GM12801 (cell line): ENCODE data around the gene LILRA1.
"Not testable (repeated sequence)": the region's sequence is repeated elsewhere in the genome, so short reads cannot be mapped to it uniquely, and the experiment has no call there.

Source experiments
- TF ChIP-seq, protein P1 (sequence below): IDR thresholded peaks from one replicate; pipeline ENCODE4 v1.5.1; 2011; ENCODE audit warnings: control low read depth; ENCODE audit not compliant: insufficient read length; ENCODE audit errors: extremely low read depth

The LILRA1 gene

DNA sequence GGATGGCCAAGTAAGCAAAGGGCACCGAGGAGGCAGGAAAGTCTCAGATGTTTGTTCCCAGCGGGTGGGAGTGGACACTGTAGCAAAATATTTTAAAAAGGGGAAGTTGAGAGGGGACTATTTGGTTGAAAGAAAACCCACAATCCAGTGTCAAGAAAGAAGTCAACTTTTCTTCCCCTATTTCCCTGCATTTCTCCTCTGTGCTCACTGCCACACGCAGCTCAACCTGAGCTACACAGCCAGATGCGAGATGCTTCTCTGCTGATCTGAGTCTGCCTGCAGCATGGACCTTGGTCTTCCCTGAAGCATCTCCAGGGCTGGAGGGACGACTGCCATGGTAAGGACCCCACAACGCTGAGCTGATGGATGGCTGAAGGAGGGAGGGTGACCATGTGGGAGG lies at the start of gene LILRA1:
TSS of gene LILRA1 (plus strand) at position 188 of the 400 bp plus-strand sequence. CDS start 613 bp downstream, outside the sequence.
- TF ChIP-seq, protein P1, sequence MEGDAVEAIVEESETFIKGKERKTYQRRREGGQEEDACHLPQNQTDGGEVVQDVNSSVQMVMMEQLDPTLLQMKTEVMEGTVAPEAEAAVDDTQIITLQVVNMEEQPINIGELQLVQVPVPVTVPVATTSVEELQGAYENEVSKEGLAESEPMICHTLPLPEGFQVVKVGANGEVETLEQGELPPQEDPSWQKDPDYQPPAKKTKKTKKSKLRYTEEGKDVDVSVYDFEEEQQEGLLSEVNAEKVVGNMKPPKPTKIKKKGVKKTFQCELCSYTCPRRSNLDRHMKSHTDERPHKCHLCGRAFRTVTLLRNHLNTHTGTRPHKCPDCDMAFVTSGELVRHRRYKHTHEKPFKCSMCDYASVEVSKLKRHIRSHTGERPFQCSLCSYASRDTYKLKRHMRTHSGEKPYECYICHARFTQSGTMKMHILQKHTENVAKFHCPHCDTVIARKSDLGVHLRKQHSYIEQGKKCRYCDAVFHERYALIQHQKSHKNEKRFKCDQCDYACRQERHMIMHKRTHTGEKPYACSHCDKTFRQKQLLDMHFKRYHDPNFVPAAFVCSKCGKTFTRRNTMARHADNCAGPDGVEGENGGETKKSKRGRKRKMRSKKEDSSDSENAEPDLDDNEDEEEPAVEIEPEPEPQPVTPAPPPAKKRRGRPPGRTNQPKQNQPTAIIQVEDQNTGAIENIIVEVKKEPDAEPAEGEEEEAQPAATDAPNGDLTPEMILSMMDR = not testable (repeated sequence)

DNA sequence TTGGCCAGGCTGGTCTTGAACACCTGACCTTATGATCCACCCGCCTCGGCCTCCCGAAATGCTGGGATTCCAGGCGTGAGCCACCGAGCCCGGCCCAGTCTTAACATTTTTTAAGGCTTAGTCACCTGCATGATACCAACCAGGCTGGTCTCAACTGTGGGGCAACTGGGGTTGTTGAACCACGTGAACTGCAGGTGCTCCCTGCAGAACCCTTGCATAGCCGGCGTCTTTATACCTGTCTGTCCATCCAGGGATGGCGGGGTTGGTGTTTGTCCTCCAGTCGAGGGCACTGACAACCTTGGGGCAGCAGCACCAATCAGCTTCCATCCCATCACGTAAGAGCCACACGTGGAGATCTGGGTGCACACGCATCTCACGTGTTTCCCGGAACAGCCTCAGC lies 44.6 kb upstream of the LILRA1 start:
- TF ChIP-seq, protein P1 = no peak

DNA sequence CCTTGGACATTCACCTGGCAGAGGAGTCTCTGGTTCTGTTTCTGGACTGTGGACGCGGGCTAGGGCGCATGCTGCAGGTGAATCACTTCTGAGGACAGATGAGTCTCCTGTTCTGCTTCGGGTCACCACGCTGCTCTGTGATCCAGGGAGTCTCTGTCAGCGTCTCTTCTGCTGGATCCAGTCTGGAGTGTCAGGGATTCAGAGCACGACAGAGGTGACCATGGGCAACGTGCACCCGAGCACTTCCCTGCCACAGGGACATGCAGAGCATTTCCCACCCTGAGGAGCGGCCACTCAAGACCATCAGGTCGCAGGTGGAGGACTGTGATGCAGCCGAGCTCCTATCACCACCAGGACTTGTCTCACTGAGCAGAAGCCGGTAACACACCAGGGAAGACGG lies 44.2 kb upstream of the LILRA1 start:
- TF ChIP-seq, protein P1 = no peak

DNA sequence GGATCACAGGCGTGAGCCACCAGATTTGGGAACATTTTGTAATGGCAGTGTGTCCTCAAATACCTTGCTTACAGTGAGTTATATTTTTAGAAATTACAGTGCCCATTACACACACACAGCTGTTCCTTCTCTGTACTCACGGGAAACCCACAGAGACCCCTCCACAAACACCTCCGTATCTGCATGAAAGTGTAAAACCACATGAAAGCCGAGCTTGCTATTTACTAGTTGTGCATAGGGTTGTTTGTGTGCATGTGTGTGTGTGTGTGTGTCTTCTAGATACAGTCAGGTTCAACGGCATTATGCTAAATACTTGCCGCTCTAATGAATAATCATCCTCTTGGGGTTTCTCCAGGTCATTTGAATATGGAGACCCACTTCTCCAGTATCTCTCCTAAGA lies 42.1 kb upstream of the LILRA1 start:
- TF ChIP-seq, protein P1 = no peak

DNA sequence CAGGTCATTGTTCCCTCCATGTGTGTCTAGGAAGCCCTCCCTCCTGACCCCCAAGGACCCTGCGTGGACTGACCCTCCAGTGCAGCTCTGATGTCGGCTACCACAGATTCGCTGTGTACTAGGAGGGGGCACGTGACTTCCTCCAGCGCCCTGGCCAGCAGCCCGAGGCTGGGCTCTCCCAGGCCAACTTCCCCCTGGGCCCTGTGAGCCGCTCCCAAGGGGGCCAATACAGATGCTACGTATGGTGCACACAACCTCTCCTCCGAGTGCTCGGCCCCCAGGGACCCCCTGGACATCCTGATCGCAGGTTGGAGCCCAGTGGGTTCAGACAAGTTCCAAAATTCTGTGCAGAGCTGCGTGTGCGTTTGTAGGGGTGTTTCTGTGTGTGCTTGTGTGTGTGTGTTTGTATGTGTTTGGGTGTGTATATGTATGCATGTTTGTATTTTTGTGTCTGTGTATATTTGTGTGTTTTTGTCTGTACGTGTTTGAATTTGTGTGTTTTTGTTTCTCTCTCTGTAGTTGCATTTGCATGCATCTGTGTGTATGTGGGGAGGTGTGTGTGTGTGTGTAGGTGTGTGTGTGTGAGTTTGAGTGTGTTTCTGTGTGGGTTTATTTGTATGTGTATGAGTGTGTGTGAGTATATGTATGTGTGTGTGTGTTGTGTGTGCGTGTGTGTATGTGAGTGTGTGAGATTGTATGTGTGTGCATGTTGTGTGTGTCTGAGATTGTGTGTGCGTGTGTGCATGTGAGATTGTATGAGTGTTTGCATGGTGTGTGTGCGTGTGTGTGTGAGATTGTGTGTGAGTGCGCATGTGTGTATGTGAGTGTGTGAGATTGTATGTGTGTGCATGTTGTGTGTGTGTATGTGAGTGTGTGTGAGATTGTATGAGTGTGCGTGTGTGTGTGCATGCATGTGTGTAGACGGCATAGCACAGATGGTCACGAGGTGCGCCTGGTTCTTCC lies 41.2 kb upstream of the LILRA1 start:
- TF ChIP-seq, protein P1 = no peak

DNA sequence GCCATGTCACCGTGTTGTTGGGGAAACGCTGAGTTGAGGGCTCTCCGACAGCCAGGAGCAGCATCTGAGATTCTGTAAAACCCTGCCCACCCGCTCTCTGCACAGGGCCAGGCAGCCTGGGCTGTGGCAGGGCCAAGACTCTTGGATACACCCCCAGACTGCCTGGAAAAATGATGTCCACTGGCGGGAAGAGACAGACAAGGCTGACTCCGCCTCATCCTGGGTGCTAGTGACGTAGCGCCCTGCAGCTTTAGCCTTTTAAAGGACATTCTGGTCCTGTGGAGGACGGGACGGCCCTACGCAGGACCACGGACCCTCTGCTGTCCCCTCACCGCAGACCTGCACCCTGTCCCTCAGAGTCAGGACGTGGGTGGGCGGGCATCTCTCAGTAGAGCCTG lies 40.5 kb upstream of the LILRA1 start:
- TF ChIP-seq, protein P1 = no peak

DNA sequence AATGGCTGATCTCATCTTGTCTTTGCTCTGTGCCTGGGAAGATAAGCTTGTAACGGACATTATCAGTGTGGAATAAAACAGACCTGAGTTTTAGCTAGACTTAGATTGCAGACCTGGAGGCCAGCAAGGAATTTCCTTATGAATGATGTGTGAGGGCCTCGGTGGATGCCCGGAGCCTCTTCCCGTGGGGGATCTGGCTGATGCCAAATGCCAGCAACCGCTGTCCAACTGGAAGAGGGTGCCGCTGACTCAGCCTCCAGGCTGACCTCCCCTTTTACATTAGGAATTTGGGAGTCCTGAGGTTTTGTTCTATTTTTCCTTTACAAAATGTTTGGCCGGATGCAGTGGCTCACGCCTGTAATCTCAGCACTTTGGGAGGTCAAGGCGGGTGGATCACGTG lies 39.4 kb upstream of the LILRA1 start:
- TF ChIP-seq, protein P1 = no peak
